ENCODE results near the gene ZBTB12. TPM values are rescaled to one million over a fixed set of nuclear protein-coding genes. Genes with fewer than 3 reads are reported as not detected.

ZBTB12 gene
- total RNA-seq, 2 experiments from 2014 or later: 0.28 to 0.33 TPM

- peak within 1 kb of the TSS; percentile 98 for H3K4me3 Mint-ChIP-seq
- TF ChIP-seq, protein P1, sequence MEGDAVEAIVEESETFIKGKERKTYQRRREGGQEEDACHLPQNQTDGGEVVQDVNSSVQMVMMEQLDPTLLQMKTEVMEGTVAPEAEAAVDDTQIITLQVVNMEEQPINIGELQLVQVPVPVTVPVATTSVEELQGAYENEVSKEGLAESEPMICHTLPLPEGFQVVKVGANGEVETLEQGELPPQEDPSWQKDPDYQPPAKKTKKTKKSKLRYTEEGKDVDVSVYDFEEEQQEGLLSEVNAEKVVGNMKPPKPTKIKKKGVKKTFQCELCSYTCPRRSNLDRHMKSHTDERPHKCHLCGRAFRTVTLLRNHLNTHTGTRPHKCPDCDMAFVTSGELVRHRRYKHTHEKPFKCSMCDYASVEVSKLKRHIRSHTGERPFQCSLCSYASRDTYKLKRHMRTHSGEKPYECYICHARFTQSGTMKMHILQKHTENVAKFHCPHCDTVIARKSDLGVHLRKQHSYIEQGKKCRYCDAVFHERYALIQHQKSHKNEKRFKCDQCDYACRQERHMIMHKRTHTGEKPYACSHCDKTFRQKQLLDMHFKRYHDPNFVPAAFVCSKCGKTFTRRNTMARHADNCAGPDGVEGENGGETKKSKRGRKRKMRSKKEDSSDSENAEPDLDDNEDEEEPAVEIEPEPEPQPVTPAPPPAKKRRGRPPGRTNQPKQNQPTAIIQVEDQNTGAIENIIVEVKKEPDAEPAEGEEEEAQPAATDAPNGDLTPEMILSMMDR (IDR thresholded peaks at IDR 0.05): no peak
- Histone ChIP-seq H3K27ac (ENCODE audit: low read depth in 1 of 2, low read length in 2 of 2) (peak within 1 kb of the TSS; percentile 82 to 89), H3K27me3 (ENCODE audit: control insufficient read depth in 1 of 2, insufficient read depth in 2 of 2, low read length in 2 of 2) (no peaks in the 10 kb centered on the region), H3K36me3 (ENCODE audit: insufficient read depth, low read length) (peaks cover 16% of the 10 kb centered on the region), H3K4me3 (ENCODE audit: low read length) (peak within 1 kb of the TSS; percentile 99), H3K9me3 (ENCODE audit: control insufficient read depth in 1 of 2, insufficient read depth in 1 of 2, low read length in 2 of 2) (no peaks in the 10 kb centered on the region), H3K4me1 (ENCODE audit: insufficient read depth, low read length) (peaks cover 48% of the 10 kb centered on the region)
- DNase-seq (peak; percentile 69 to 94 (median 82)), ATAC-seq (ENCODE audit: poor library complexity) (peak; percentile 53)
- CTCF ChIA-PET: interaction anchor here (0.7 to 1.3 kb wide), 4 partner anchors 9 to 74 kb away, joined by 3 to 4 read pairs (median 4); partner anchors contain the start of gene DXO
- POLR2A ChIA-PET: interaction anchor here (0.6 to 2.7 kb wide), 22 partner anchors 33 to 1074 kb away, joined by 3 to 21 read pairs (median 4); partner anchors contain the start of genes ABHD16A, BAG6, DDX39B and DXO
- peaks cover 46% of the 10 kb centered on the region for H3K36me3 Mint-ChIP-seq (ENCODE audit: low read depth)
- peaks cover 43% of the 10 kb centered on the region for H3K4me1 Mint-ChIP-seq (ENCODE audit: low read depth)
- H3K27me3 Mint-ChIP-seq: no peaks in the 10 kb centered on the region
- intact Hi-C loops (cut with DNase I, micrococcal nuclease): loop anchor here (2.0 to 5.0 kb wide), 6 partner anchors 35 to 350 kb away; partner anchors contain the start of genes NELFE (in 2 of the 2), SKIC2 (in 2 of the 2), ATP6V1G2 (in 1 of the 2) and GPSM3 (in 1 of the 2)
- peak within 1 kb of the TSS; percentile 98 for H3K27ac Mint-ChIP-seq
- H3K9me3 Mint-ChIP-seq: no peaks in the 10 kb centered on the region
Measured at GRCh38 chr6:31897612-31898382, 4.1 kb downstream of the ZBTB12 start, which contains the start of gene EHMT2. EHMT2 (minus strand) TSS chr6:31897698; CDS start chr6:31897677, 21 bp downstream.

DNA sequence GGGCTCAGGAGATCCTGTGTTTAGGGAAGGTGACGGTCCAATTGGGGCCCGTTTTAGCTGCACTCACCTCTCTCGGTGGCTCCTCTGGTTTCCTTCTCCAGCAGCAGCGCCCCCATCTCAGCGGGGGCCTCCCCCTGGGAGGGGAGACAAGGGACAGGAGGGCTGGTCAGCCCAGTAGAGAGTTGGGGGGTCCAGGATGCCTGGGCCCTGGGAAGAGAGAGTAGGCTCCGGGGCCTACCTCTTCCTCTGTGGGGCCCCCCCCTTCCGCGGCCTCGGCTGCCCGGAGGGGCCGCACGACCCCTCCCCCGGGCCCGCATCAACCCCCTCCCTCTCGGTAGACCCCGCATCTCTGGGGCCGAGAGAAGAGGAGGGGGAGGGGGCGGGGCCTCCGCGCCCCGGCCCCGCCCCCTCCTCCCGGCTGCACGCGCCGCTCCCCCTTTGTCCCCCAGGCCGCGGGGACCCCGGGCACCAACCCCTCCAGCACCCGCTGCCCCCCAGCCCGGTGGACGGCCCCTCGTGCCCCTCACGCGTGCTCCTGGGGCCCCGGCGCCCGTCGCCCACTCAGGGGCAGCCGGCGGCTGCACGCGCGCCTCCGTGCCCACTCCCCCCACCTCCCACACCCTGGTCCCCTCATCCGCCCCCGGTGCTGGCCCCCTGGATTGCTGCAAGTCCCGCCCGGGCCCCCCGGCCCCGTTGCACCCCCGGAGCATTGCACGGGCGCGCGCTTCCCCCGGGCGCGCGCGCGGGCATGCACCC, 4.9 kb downstream of the ZBTB12 start:
- no peak for ATAC-seq (ENCODE audit: poor library complexity)

More for the DNA sequence above, 4.9 kb downstream of the ZBTB12 start:
- H3K27ac Mint-ChIP-seq: peak overlapping the region; percentile 98
- peak overlapping the region; percentile 99 for H3K4me3 ChIP-seq (ENCODE audit: low read length)
- H3K4me3 Mint-ChIP-seq: peak overlapping the region; percentile 87
- H3K4me1 Mint-ChIP-seq (ENCODE audit: low read depth): peaks cover 35% of the 10 kb centered on the region
- peaks cover 24% of the 10 kb centered on the region for H3K36me3 ChIP-seq (ENCODE audit: insufficient read depth, low read length)
- peak in 4 of 14 experiments; percentile 4 to 40 (median 17) for DNase-seq
- peaks cover 54% of the 10 kb centered on the region for H3K36me3 Mint-ChIP-seq (ENCODE audit: low read depth)
- peaks cover 42% of the 10 kb centered on the region for H3K4me1 ChIP-seq (ENCODE audit: insufficient read depth, low read length)
- H3K27ac ChIP-seq (ENCODE audit: low read depth in 1 of 2, low read length in 2 of 2): peak overlapping the region; percentile 62 to 77
- no peaks in the 10 kb centered on the region for H3K9me3 ChIP-seq (ENCODE audit: control insufficient read depth in 1 of 2, insufficient read depth in 1 of 2, low read length in 2 of 2)
- ChIA-PET CTCF (interaction anchor here (0.7 to 1.3 kb wide), 2 partner anchors 55 to 67 kb away, joined by 4 read pairs; no protein-coding TSS in a partner anchor), POLR2A (interaction anchor here (0.6 to 2.7 kb wide), 15 partner anchors 32 to 1075 kb away, joined by 3 to 21 read pairs (median 4); partner anchors contain the start of genes ABHD16A, BAG6, DDX39B and DXO)
- H3K9me3 Mint-ChIP-seq: no peaks in the 10 kb centered on the region
- H3K27me3 Mint-ChIP-seq: no peaks in the 10 kb centered on the region
- TF ChIP-seq, protein P1 (IDR thresholded peaks at IDR 0.05): no peak
- intact Hi-C loops (cut with DNase I, micrococcal nuclease): loop anchor here (2.0 to 5.0 kb wide), 5 partner anchors 36 to 350 kb away; partner anchors contain the start of genes NELFE (in 2 of the 2), SKIC2 (in 2 of the 2), ATP6V1G2 (in 1 of the 2) and GPSM3 (in 1 of the 2)
- no peaks in the 10 kb centered on the region for H3K27me3 ChIP-seq (ENCODE audit: control insufficient read depth in 1 of 2, insufficient read depth in 2 of 2, low read length in 2 of 2)

All from CD4-positive, alpha-beta T cell (primary cell).